ENCODE results near the gene LEFTY1.
A peak's percentile ranks its signal among the peaks of the same experiment; 100 is the strongest.
"Not testable (repeated sequence)": the region's sequence is repeated elsewhere in the genome, so short reads cannot be mapped to it uniquely, and the experiment has no call there.

LEFTY1 gene

DNA sequence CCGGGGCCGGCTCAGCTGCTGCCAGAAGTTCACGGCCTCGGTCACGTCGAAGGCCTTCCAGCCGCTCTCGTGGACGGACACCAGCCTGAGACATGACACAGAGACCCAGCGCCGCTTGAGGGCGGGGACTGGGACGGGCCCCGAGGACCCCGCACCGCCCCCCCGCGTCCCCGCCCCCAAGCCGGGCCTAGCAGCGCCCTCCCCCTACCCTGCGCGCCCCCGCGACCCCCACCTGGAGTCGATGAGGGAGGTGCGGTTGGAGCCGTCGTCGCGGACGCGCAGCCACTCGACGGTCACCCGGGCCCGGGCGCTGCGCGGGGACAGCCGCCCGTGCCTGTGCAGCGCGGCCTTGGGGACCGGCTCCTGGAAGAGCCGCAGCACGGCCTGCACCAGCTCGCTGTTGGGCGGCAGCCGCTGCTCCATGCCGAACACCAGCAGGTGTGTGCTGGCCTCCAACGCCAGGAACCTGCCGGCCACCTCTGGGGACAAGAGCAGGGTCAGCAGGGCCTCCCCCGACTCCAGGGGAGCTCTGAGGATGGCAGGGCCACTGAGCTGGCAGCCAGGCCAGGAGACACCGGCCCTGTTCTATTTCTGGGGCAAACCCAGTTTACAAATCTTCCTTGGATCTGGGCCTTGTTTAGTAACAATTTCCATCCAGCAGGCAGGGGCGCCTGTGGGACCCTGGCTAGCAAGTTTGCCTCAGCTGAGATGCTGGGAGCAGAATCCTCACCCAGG, 1.2 kb downstream of the LEFTY1 start:
- DNase-seq, result not testable (repeated sequence)

GRCh38 chr1:225887030-225887314, 2.0 kb downstream of the LEFTY1 start:
- DNase-seq, result no peak

GRCh38 chr1:225886159-225887029, 2.6 kb downstream of the LEFTY1 start:
- no peak for DNase-seq

GRCh38 chr1:225885336-225885735, 3.6 kb downstream of the LEFTY1 start:
- no peak for DNase-seq

- no peak for DNase-seq
Measured at GRCh38 chr1:225883616-225884265, 5.2 kb downstream of the LEFTY1 start.

- DNase-seq, result peak; percentile 35
Measured at GRCh38 chr1:225882694-225883615, 6.0 kb downstream of the LEFTY1 start.

GRCh38 chr1:225881959-225882693, 6.8 kb downstream of the LEFTY1 start, which contains the start of gene TMEM63A:
Gene TMEM63A (minus strand): TSS chr1:225882380. CDS start chr1:225877580, 4,800 bp downstream.
- DNase-seq, result peak; percentile 83

GRCh38 chr1:225881081-225881958, 7.6 kb downstream of the LEFTY1 start:
- peak; percentile 48 for DNase-seq

- no peak for DNase-seq
Measured at GRCh38 chr1:225880636-225881035, 8.3 kb downstream of the LEFTY1 start.

DNA sequence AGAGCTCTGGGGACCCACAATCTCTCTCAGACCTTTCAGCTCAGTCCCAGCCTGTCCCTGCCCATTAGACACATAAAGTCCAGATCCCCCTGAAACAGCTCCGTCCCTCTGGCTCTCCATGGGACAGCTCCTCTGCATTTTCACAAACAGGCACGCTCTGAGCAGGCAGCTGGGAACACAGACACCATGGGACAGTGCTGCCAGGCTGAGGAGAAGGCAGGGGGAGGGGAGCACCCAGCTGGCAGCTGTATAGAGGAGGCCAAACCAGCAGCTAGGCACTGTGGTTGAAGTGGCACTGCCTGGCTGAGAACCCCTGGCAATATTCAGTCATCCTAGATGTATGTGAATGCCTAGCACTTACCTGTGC, 8.7 kb downstream of the LEFTY1 start:
- no peak for DNase-seq

DNA sequence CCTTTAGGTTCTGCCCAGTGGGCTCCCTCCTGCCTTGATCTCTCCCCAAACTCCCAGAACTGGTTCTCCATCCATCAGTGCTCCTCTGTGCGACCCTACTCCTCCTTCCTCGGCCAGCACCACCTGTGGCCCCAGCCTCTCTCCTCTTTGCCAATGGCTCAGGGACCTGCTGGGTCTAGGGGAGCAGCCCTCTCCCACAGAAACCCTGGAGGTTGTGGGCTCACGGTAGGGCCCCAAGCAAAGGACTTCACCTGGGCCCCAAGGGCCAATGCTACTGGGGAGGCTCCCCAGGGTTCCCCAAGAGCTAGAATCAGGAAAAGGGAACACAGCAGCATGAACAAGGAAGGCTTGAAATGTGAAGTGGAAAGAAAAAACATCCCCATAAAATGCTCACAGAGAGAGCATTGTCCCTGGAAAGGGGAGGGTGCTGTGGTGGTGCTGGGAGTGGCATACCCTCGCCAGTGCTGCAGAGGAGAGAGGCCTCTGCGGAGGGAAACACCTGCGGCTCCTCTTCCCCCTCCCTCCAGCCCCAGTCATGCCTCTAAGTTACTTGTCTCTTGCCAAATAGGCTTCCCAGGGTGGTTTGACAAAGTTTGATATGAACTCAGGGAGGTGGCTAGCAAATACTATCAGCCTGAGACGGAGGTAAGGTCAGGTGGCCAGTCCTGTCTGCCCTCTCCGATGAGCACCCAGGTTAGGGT, 9.3 kb downstream of the LEFTY1 start:
- no peak for DNase-seq

GRCh38 chr1:225878282-225878681, 10.7 kb downstream of the LEFTY1 start:
- no peak for DNase-seq

DNA sequence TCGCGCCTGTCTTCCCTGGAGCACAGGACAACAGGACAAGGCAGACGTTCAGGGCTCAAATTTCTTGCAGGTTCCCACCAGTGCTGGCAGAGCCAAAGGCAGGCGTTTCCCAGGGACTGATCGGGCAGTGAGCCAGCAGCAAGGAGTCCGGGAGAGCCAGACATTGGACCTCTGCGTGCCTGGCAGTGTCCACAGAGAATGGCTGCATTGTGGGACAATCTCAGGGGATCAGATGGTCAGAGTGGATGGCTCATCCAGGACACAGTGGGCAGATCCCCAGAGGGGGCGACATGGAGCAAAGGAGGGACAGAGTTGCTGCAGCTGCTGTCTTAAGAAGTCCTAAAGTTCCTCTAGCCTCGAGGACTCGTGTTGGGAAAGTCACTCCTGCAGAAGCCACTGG, 11.4 kb downstream of the LEFTY1 start:
- no peak for DNase-seq

DNA sequence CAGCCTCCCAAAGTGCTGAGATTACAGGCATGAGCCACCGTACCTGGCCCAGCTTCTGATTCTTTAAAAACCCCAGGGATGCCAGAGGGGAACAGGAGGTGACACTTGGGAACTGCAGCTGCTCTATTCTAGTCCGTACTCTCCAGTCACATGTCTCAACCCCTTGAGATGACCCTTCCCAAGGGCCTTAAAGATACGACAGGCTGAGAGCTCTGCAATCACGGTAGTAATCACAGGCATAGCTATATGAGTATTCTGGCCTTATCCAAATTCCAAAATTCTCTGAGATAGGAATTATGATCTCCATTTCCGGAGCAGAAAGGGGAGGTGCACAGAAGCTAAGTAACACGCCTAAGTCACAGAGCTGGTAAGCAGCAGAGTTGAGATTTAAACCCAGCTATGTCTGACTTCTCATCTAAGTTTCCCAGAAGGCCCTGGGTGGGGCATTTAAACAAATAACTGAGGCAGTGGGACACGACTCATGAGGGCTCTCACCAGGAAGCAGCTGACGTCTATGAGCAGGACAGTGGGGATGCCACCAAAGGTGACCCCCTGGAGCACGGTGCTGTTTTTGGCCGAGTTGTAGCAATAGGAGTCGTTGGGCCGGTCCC, 11.9 kb downstream of the LEFTY1 start:
- no peak for DNase-seq

GRCh38 chr1:225875044-225875815, 13.7 kb downstream of the LEFTY1 start:
- no peak for DNase-seq

- no peak for DNase-seq
Measured at GRCh38 chr1:225874431-225874830, 14.5 kb downstream of the LEFTY1 start.

GRCh38 chr1:225873281-225873850, 15.6 kb downstream of the LEFTY1 start:
- DNase-seq, result no peak

DNA sequence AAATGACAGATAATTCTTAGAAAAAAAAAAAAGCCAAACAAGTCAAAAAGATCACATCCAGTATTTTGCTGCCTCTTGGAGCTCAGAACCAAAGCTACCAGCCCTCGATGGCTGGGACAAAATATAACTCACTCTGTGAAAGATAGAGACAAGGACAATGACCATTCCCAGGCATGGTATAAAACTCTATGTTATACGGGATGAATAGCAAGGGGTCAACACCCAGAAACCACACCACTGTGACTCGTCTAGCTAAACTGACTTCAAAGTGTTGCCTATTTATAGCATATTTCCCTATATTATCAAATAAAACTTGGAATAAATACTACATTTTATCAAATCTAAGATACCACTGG, 16.9 kb downstream of the LEFTY1 start:
- DNase-seq, result no peak

All from stimulated activated CD4-positive, alpha-beta T cell treated with anti-CD3 and anti-CD28 coated beads, Interleukin-1b, Interleukin-23, amount 100 ng/mL, for 48 hours (primary cell).